ENCODE results near the gene LCE7A. TPM values are rescaled to one million over a fixed set of nuclear protein-coding genes. Genes with fewer than 3 reads are reported as not detected.

LCE7A gene
- total and polyA plus RNA-seq, 2 donors (not counting 3 experiments of a cell fraction or from before 2014, with no cell fraction given) = not detected

DNA sequence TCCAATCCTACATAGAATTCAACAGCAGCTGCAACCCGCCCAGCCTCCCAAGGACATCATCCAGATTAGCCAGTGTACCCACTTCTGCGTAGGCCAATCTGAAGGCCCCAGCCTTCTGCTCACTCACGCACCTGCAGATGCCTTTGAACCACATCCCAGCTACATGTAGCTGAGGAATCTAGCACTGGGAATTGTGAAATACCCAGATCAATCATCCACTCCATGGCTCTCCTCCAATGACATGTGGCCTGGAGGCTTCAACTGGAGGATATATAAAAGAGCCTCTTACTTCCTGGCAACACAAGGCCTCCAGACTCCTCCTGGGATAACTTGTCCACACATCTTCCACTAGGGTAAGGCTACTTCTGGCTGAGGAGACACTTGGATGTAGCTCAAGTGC is 17.2 kb upstream of the LCE7A start, which contains the start of gene LCE6A:
LCE6A (plus strand) TSS at position 301 of the 400 bp plus-strand sequence. CDS start 665 bp downstream, outside the sequence.
- no peak within 1 kb of the TSS for H3K4me2 ChIP-seq (ENCODE audit: insufficient read depth, low read length)
- H3K9me3 ChIP-seq (replicated peaks; ENCODE audit: control insufficient read depth, insufficient read depth, low read length) = no peaks in the 10 kb centered on the region
- H3K9me1 ChIP-seq (replicated peaks; ENCODE audit: control insufficient read depth, extremely low read depth, insufficient read depth, low read length) = no peaks in the 10 kb centered on the region
- no peak within 1 kb of the TSS for H2AFZ ChIP-seq (ENCODE audit: low read depth, low read length)
- TF ChIP-seq POLR2A (IDR thresholded peaks at IDR 0.05; ENCODE audit: low read depth, low read length) (no peak), EZH2 (IDR thresholded peaks at IDR 0.05; ENCODE audit: borderline replicate concordance, low read depth, low read length, severe bottlenecking) (no peak), FOS (IDR thresholded peaks at IDR 0.05; ENCODE audit: borderline replicate concordance, insufficient read depth, low read length) (no peak), GATA2 (IDR thresholded peaks at IDR 0.05; ENCODE audit: insufficient read depth, insufficient read length, low read depth, low read length) (no peak), JUN (IDR thresholded peaks at IDR 0.05; ENCODE audit: borderline replicate concordance, insufficient read depth, insufficient read length, low read depth) (no peak)
- TF ChIP-seq, protein P1, sequence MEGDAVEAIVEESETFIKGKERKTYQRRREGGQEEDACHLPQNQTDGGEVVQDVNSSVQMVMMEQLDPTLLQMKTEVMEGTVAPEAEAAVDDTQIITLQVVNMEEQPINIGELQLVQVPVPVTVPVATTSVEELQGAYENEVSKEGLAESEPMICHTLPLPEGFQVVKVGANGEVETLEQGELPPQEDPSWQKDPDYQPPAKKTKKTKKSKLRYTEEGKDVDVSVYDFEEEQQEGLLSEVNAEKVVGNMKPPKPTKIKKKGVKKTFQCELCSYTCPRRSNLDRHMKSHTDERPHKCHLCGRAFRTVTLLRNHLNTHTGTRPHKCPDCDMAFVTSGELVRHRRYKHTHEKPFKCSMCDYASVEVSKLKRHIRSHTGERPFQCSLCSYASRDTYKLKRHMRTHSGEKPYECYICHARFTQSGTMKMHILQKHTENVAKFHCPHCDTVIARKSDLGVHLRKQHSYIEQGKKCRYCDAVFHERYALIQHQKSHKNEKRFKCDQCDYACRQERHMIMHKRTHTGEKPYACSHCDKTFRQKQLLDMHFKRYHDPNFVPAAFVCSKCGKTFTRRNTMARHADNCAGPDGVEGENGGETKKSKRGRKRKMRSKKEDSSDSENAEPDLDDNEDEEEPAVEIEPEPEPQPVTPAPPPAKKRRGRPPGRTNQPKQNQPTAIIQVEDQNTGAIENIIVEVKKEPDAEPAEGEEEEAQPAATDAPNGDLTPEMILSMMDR (IDR thresholded peaks at IDR 0.05; ENCODE audit: extremely low read depth in 1 of 2, insufficient read depth in 1 of 2, low read depth in 1 of 2, low read length in 2 of 2) = no peak
- H3K4me3 ChIP-seq (replicated peaks in 1 of 3; ENCODE audit: insufficient read depth in 1 of 3, low read depth in 1 of 3, low read length in 3 of 3) = no peak within 1 kb of the TSS
- no peaks in the 10 kb centered on the region for H3K27me3 ChIP-seq (ENCODE audit: control insufficient read depth in 2 of 2, insufficient read depth in 2 of 2, low read length in 2 of 2)
- ChIA-PET CTCF (no interaction called here), POLR2A (no interaction called here)
- dilution Hi-C loops (cut with MboI; ENCODE audit: extremely low pct_ligation_motif_present, low sequenced_read_pairs) = no loop called here
- H3K27ac ChIP-seq (ENCODE audit: insufficient read depth, low read depth, low read length) = no peak within 1 kb of the TSS
- H3K4me1 ChIP-seq (ENCODE audit: control insufficient read depth, extremely low read depth, insufficient read depth, low read length) = no peaks in the 10 kb centered on the region
- DNase-seq (ENCODE audit: low read depth, low spot score) (no peak), FAIRE-seq (no peak)
- intact Hi-C loops (cut with micrococcal nuclease) = no loop called here
- BruUV-seq (replicated peaks) = no TSS peak
- H3K36me3 ChIP-seq (ENCODE audit: control insufficient read depth in 2 of 2, extremely low read depth in 1 of 2, insufficient read depth in 2 of 2, low read length in 2 of 2) = no peaks in the 10 kb centered on the region
- H3K9ac ChIP-seq (replicated peaks; ENCODE audit: extremely low read depth, insufficient read depth, low read length) = no peak within 1 kb of the TSS
- H3K79me2 ChIP-seq (ENCODE audit: control insufficient read depth, insufficient read depth, low read length) = no peaks in the 10 kb centered on the region
- no peaks in the 10 kb centered on the region for H4K20me1 ChIP-seq (replicated peaks; ENCODE audit: control insufficient read depth, extremely low read depth, insufficient read depth, low read length)

DNA sequence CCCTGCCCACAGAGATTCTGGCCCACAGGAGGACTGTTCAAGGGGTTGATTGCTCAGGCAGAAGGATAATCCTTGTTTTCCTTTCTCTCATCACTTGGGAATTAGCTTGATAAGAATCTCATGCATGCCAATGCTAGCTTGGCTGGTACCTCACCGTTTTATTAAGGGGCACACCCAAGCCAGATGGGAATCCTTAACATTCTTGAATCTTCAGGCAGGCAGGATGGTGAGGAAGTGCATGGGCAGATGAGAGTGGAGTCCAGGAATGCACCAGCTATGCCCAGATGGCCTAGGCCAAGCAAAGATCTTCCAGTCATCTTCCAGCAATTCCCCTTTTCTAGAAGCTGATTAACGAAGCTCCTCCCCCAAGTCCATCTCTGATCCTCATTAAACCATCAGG is 4.1 kb upstream of the LCE7A start:
- no peak overlapping the region for H2AFZ ChIP-seq (ENCODE audit: low read depth, low read length)
- TF ChIP-seq JUN (IDR thresholded peaks at IDR 0.05; ENCODE audit: borderline replicate concordance, insufficient read depth, insufficient read length, low read depth) = no peak
- no peak for TF ChIP-seq EZH2 (IDR thresholded peaks at IDR 0.05; ENCODE audit: borderline replicate concordance, low read depth, low read length, severe bottlenecking)
- no peak for TF ChIP-seq POLR2AphosphoS5 (IDR thresholded peaks at IDR 0.05; ENCODE audit: insufficient read depth, low read depth, low read length)
- no peak for TF ChIP-seq MYC (IDR thresholded peaks at IDR 0.05; ENCODE audit: low read depth, low read length)
- TF ChIP-seq FOS (IDR thresholded peaks at IDR 0.05; ENCODE audit: borderline replicate concordance, insufficient read depth, low read length) = no peak
- TF ChIP-seq, protein P1 (IDR thresholded peaks at IDR 0.05; ENCODE audit: extremely low read depth in 1 of 2, insufficient read depth in 1 of 2, low read depth in 1 of 2, low read length in 2 of 2) = no peak
- TF ChIP-seq, protein P2, sequence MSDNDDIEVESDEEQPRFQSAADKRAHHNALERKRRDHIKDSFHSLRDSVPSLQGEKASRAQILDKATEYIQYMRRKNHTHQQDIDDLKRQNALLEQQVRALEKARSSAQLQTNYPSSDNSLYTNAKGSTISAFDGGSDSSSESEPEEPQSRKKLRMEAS (IDR thresholded peaks at IDR 0.05; ENCODE audit: insufficient read depth, insufficient read length) = no peak
- TF ChIP-seq GATA2 (IDR thresholded peaks at IDR 0.05; ENCODE audit: insufficient read depth, insufficient read length, low read depth, low read length) = no peak
- no peak for TF ChIP-seq POLR2A (IDR thresholded peaks at IDR 0.05; ENCODE audit: low read depth, low read length)
- no peaks in the 10 kb centered on the region for H3K79me2 ChIP-seq (ENCODE audit: control insufficient read depth, insufficient read depth, low read length)
- H3K4me3 ChIP-seq (replicated peaks in 1 of 3; ENCODE audit: insufficient read depth in 1 of 3, low read depth in 1 of 3, low read length in 3 of 3) = no peak overlapping the region
- intact Hi-C loops (cut with micrococcal nuclease) (no loop called here), dilution Hi-C loops (cut with MboI; ENCODE audit: extremely low pct_ligation_motif_present, low sequenced_read_pairs) (no loop called here)
- BruUV-seq (replicated peaks) = no TSS peak
- no peaks in the 10 kb centered on the region for H3K4me1 ChIP-seq (ENCODE audit: control insufficient read depth, extremely low read depth, insufficient read depth, low read length)
- FAIRE-seq (no peak), DNase-seq (ENCODE audit: low read depth, low spot score) (no peak)
- H3K27me3 ChIP-seq (ENCODE audit: control insufficient read depth in 2 of 2, insufficient read depth in 2 of 2, low read length in 2 of 2) = no peaks in the 10 kb centered on the region
- H4K20me1 ChIP-seq (replicated peaks; ENCODE audit: control insufficient read depth, extremely low read depth, insufficient read depth, low read length) = no peaks in the 10 kb centered on the region
- no peak overlapping the region for H3K9ac ChIP-seq (replicated peaks; ENCODE audit: extremely low read depth, insufficient read depth, low read length)
- CTCF ChIA-PET = interaction anchor here (1.1 to 1.8 kb wide), 3 partner anchors 14 to 364 kb away, joined by 3 to 5 read pairs (median 4); no protein-coding TSS in a partner anchor
- H3K9me3 ChIP-seq (replicated peaks; ENCODE audit: control insufficient read depth, insufficient read depth, low read length) = no peaks in the 10 kb centered on the region
- no peaks in the 10 kb centered on the region for H3K9me1 ChIP-seq (replicated peaks; ENCODE audit: control insufficient read depth, extremely low read depth, insufficient read depth, low read length)
- no peak overlapping the region for H3K4me2 ChIP-seq (ENCODE audit: insufficient read depth, low read length)
- no peaks in the 10 kb centered on the region for H3K36me3 ChIP-seq (ENCODE audit: control insufficient read depth in 2 of 2, extremely low read depth in 1 of 2, insufficient read depth in 2 of 2, low read length in 2 of 2)
- POLR2A ChIA-PET = no interaction called here
- H3K27ac ChIP-seq (ENCODE audit: insufficient read depth, low read depth, low read length) = no peak overlapping the region
